Measurements from ENCODE around the gene RFX8. TPM values are rescaled to one million over a fixed set of nuclear protein-coding genes. Genes with fewer than 3 reads are reported as not detected.

The RFX8 gene
- total and polyA plus RNA-seq, 2 donors (not counting 3 experiments of a cell fraction or from before 2014, with no cell fraction given), result 0.21 to 1.00 TPM

DNA sequence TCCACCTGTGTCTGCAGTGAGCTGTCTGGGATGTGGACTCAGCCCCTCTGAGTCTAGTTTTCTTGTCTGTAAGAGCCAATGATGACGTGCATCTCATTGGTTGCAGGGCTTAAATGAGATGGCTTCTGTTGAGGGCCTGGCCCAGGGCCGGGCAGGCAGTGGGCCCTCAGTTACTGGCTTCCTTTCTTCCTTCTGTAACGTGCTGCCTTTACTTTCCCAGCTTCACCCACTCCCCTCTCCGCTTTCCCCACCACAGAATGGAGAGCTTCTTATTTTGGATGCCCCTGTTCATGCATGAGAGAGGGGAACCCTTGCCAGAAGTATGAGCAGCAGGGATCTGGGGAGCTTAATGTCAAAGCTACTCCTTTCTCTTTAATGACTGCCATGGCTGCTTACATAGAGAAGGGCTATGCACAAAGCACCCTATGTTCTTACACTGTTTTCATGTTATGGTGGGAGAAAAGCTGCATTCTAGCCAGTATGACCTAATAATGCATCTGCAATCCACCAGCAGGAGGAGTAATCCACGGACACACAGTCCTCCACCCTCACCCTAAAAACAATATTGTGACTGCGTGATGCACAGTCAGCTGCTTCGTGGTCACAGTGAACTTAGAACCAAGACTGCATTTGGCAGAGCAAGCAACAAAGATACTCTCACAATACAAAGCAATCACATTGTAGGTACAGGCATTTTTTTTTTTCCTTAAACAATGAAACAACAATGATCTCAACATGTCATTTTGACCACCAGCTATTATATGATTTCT is 124.8 kb downstream of the RFX8 start:
- no TSS peak for BruUV-seq (replicated peaks)
- H3K79me2 ChIP-seq (ENCODE audit: control insufficient read depth, insufficient read depth, low read length), result no peaks in the 10 kb centered on the region
- no peaks in the 10 kb centered on the region for H3K4me1 ChIP-seq (ENCODE audit: control insufficient read depth, extremely low read depth, insufficient read depth, low read length)
- TF ChIP-seq, protein P1, sequence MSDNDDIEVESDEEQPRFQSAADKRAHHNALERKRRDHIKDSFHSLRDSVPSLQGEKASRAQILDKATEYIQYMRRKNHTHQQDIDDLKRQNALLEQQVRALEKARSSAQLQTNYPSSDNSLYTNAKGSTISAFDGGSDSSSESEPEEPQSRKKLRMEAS (IDR thresholded peaks at IDR 0.05; ENCODE audit: insufficient read depth, insufficient read length), result no peak
- TF ChIP-seq, protein P2, sequence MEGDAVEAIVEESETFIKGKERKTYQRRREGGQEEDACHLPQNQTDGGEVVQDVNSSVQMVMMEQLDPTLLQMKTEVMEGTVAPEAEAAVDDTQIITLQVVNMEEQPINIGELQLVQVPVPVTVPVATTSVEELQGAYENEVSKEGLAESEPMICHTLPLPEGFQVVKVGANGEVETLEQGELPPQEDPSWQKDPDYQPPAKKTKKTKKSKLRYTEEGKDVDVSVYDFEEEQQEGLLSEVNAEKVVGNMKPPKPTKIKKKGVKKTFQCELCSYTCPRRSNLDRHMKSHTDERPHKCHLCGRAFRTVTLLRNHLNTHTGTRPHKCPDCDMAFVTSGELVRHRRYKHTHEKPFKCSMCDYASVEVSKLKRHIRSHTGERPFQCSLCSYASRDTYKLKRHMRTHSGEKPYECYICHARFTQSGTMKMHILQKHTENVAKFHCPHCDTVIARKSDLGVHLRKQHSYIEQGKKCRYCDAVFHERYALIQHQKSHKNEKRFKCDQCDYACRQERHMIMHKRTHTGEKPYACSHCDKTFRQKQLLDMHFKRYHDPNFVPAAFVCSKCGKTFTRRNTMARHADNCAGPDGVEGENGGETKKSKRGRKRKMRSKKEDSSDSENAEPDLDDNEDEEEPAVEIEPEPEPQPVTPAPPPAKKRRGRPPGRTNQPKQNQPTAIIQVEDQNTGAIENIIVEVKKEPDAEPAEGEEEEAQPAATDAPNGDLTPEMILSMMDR (IDR thresholded peaks at IDR 0.05; ENCODE audit: extremely low read depth in 1 of 2, insufficient read depth in 1 of 2, low read depth in 1 of 2, low read length in 2 of 2), result peak; percentile 10 to 33
- H3K9me1 ChIP-seq (replicated peaks; ENCODE audit: control insufficient read depth, extremely low read depth, insufficient read depth, low read length), result no peaks in the 10 kb centered on the region
- dilution Hi-C loops (cut with MboI; ENCODE audit: extremely low pct_ligation_motif_present, low sequenced_read_pairs) (no loop called here), intact Hi-C loops (cut with micrococcal nuclease) (loop anchor here (2.0 kb wide), 1 partner anchor 37 kb away; the partner anchor contains the start of gene CREG2)
- H4K20me1 ChIP-seq (replicated peaks; ENCODE audit: control insufficient read depth, extremely low read depth, insufficient read depth, low read length), result no peaks in the 10 kb centered on the region
- POLR2A ChIA-PET, result no interaction called here
- no peaks in the 10 kb centered on the region for H3K27me3 ChIP-seq (ENCODE audit: control insufficient read depth in 2 of 2, insufficient read depth in 2 of 2, low read length in 2 of 2)
- no peak for FAIRE-seq
- H3K27ac ChIP-seq (ENCODE audit: insufficient read depth, low read depth, low read length), result no peak overlapping the region
- H3K36me3 ChIP-seq (ENCODE audit: control insufficient read depth in 2 of 2, extremely low read depth in 1 of 2, insufficient read depth in 2 of 2, low read length in 2 of 2), result no peaks in the 10 kb centered on the region
- no peak overlapping the region for H3K9ac ChIP-seq (replicated peaks; ENCODE audit: extremely low read depth, insufficient read depth, low read length)
- H3K9me3 ChIP-seq (replicated peaks; ENCODE audit: control insufficient read depth, insufficient read depth, low read length), result no peaks in the 10 kb centered on the region
- H3K4me2 ChIP-seq (ENCODE audit: insufficient read depth, low read length), result no peak overlapping the region
- H2AFZ ChIP-seq (ENCODE audit: low read depth, low read length), result no peak overlapping the region
- CTCF ChIA-PET, result interaction anchor here (0.8 to 5.1 kb wide), 25 partner anchors 8 to 890 kb away, joined by 3 to 47 read pairs (median 4); partner anchors contain the start of gene CREG2
- no peak overlapping the region for H3K4me3 ChIP-seq (replicated peaks in 1 of 3; ENCODE audit: insufficient read depth in 1 of 3, low read depth in 1 of 3, low read length in 3 of 3)
- no peak for DNase-seq (ENCODE audit: low read depth, low spot score)

DNA sequence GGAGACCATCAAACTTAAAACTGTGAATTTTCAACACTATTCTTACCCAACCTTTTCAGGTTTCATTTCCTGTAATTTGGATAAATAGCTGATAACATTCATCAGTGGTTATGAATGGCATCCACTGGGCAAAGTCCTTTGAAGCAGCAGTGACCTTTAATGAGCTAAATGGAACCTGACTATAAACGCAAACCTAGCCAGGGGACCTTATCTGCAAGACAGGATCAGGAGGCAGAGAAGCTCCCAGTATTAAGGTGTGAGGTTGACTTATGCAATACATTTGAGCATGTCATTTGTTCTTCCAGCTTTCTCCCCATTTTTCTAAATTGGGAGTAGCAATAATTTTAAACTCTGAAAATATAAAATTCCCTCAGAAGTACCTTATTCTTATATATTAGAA is 126.0 kb downstream of the RFX8 start:
- TF ChIP-seq GATA2 (IDR thresholded peaks at IDR 0.05; ENCODE audit: insufficient read depth, insufficient read length, low read depth, low read length), result no peak
- TF ChIP-seq MYC (IDR thresholded peaks at IDR 0.05; ENCODE audit: low read depth, low read length), result no peak
- no peak for TF ChIP-seq FOS (IDR thresholded peaks at IDR 0.05; ENCODE audit: borderline replicate concordance, insufficient read depth, low read length)
- no peak for TF ChIP-seq POLR2AphosphoS5 (IDR thresholded peaks at IDR 0.05; ENCODE audit: insufficient read depth, low read depth, low read length)
- TF ChIP-seq POLR2A (IDR thresholded peaks at IDR 0.05; ENCODE audit: low read depth, low read length), result no peak
- TF ChIP-seq, protein P1 (IDR thresholded peaks at IDR 0.05; ENCODE audit: insufficient read depth, insufficient read length), result no peak
- TF ChIP-seq JUN (IDR thresholded peaks at IDR 0.05; ENCODE audit: borderline replicate concordance, insufficient read depth, insufficient read length, low read depth), result no peak
- no peak for TF ChIP-seq EZH2 (IDR thresholded peaks at IDR 0.05; ENCODE audit: borderline replicate concordance, low read depth, low read length, severe bottlenecking)
- TF ChIP-seq, protein P2 (IDR thresholded peaks at IDR 0.05; ENCODE audit: extremely low read depth in 1 of 2, insufficient read depth in 1 of 2, low read depth in 1 of 2, low read length in 2 of 2), result no peak
- POLR2A ChIA-PET, result no interaction called here
- BruUV-seq (replicated peaks), result no TSS peak

More for the DNA sequence above, 126.0 kb downstream of the RFX8 start:
- no peaks in the 10 kb centered on the region for H3K9me3 ChIP-seq (replicated peaks; ENCODE audit: control insufficient read depth, insufficient read depth, low read length)
- no peak overlapping the region for H3K27ac ChIP-seq (ENCODE audit: insufficient read depth, low read depth, low read length)
- no peaks in the 10 kb centered on the region for H3K36me3 ChIP-seq (ENCODE audit: control insufficient read depth in 2 of 2, extremely low read depth in 1 of 2, insufficient read depth in 2 of 2, low read length in 2 of 2)
- DNase-seq (ENCODE audit: low read depth, low spot score), result no peak
- no peaks in the 10 kb centered on the region for H3K27me3 ChIP-seq (ENCODE audit: control insufficient read depth in 2 of 2, insufficient read depth in 2 of 2, low read length in 2 of 2)
- no peaks in the 10 kb centered on the region for H3K9me1 ChIP-seq (replicated peaks; ENCODE audit: control insufficient read depth, extremely low read depth, insufficient read depth, low read length)
- no peaks in the 10 kb centered on the region for H4K20me1 ChIP-seq (replicated peaks; ENCODE audit: control insufficient read depth, extremely low read depth, insufficient read depth, low read length)
- H3K4me3 ChIP-seq (replicated peaks in 1 of 3; ENCODE audit: insufficient read depth in 1 of 3, low read depth in 1 of 3, low read length in 3 of 3), result no peak overlapping the region
- H3K79me2 ChIP-seq (ENCODE audit: control insufficient read depth, insufficient read depth, low read length), result no peaks in the 10 kb centered on the region
- no peak overlapping the region for H3K4me2 ChIP-seq (ENCODE audit: insufficient read depth, low read length)
- no peak overlapping the region for H2AFZ ChIP-seq (ENCODE audit: low read depth, low read length)
- intact Hi-C loops (cut with micrococcal nuclease), result no loop called here
- no peak overlapping the region for H3K9ac ChIP-seq (replicated peaks; ENCODE audit: extremely low read depth, insufficient read depth, low read length)
- dilution Hi-C loops (cut with MboI; ENCODE audit: extremely low pct_ligation_motif_present, low sequenced_read_pairs), result no loop called here
- CTCF ChIA-PET, result interaction anchor here (1.4 to 5.1 kb wide), 5 partner anchors 14 to 377 kb away, joined by 4 to 47 read pairs (median 10); partner anchors contain the start of gene CREG2
- no peak for FAIRE-seq
- H3K4me1 ChIP-seq (ENCODE audit: control insufficient read depth, extremely low read depth, insufficient read depth, low read length), result no peaks in the 10 kb centered on the region

Measured in endothelial cell of umbilical vein (primary cell).